ENCODE measurements around the gene PTCH2.

Gene PTCH2

DNA sequence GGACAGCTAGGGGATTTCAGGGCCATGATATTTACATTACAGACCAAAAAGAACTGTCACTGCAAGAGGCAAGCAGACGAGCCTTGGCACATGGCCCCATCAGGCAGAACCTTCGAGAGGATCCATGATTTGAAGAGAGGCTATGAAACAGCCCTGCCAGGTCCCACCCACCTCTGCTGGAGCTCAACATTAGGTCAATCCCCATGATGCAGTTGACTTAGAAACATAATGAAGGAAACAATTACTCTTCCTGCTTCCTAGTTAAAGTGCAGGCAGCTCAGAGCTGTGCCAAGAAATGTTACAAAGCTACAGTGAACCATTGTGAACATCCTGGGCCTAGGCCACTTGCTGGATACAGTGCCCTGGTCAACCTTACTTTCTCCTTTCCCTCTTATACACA is 41.7 kb upstream of the PTCH2 start:
- no peak overlapping the region for H3K4me3 ChIP-seq (ENCODE audit: low read length in 2 of 2)
- no peak overlapping the region for H2BK120ac ChIP-seq (ENCODE audit: low read depth, low read length)
- no peaks in the 10 kb centered on the region for H3K79me1 ChIP-seq (ENCODE audit: low read depth, low read length)
- no peaks in the 10 kb centered on the region for H3K4me1 ChIP-seq (ENCODE audit: control insufficient read depth in 2 of 2, insufficient read depth in 1 of 2, low read depth in 1 of 2, low read length in 2 of 2)
- H3K27ac ChIP-seq (replicated peaks; ENCODE audit: low read length), result no peak overlapping the region
- H3K18ac ChIP-seq (ENCODE audit: low read length), result no peak overlapping the region
- no peak overlapping the region for H2AFZ ChIP-seq (ENCODE audit: low read length)
- H3K27me3 ChIP-seq (ENCODE audit: control insufficient read depth in 3 of 3, insufficient read depth in 3 of 3, low read depth in 1 of 3, low read length in 3 of 3), result peaks cover 0 to 2% (median 0%) of the 10 kb centered on the region in 3 experiments
- no peak overlapping the region for H3K4me2 ChIP-seq (ENCODE audit: insufficient read depth, low read length, poor library complexity, severe bottlenecking)
- no peak overlapping the region for H2BK12ac ChIP-seq (ENCODE audit: low read length)
- no peak overlapping the region for H2BK5ac ChIP-seq (ENCODE audit: low read length)
- no peak for DNase-seq (ENCODE audit: low spot score)
- H3K4ac ChIP-seq (ENCODE audit: low read length), result no peak overlapping the region
- H4K91ac ChIP-seq (ENCODE audit: low read depth, low read length, poor library complexity), result no peak overlapping the region
- peaks cover 16 to 24% of the 10 kb centered on the region in 2 donors for H3K9me3 ChIP-seq (replicated peaks in 1 of 2; ENCODE audit: control insufficient read depth in 2 of 2, insufficient read depth in 1 of 2, low read depth in 1 of 2, low read length in 2 of 2)
- H3K23ac ChIP-seq (ENCODE audit: low read depth, low read length, poor library complexity), result no peak overlapping the region
- no CpG with 5 or more reads among the region's 2 CpGs for WGBS, 2 donors (ENCODE audit: extremely low coverage in 2 of 2, insufficient read length in 2 of 2, insufficient replicate concordance in 1 of 2)
- H4K8ac ChIP-seq (ENCODE audit: low read depth, low read length), result no peak overlapping the region
- H3K36me3 ChIP-seq (replicated peaks in 1 of 2; ENCODE audit: control insufficient read depth in 2 of 2, insufficient read depth in 2 of 2, low read length in 2 of 2), result peaks cover 5 to 22% of the 10 kb centered on the region in 2 donors
- no peak overlapping the region for H3K9ac ChIP-seq (ENCODE audit: low read depth, low read length, poor library complexity)
- no peak overlapping the region for H3K14ac ChIP-seq (ENCODE audit: low read length)
- no peak overlapping the region for H2AK5ac ChIP-seq (ENCODE audit: low read depth, low read length)
- H2BK15ac ChIP-seq (ENCODE audit: low read length), result no peak overlapping the region

DNA sequence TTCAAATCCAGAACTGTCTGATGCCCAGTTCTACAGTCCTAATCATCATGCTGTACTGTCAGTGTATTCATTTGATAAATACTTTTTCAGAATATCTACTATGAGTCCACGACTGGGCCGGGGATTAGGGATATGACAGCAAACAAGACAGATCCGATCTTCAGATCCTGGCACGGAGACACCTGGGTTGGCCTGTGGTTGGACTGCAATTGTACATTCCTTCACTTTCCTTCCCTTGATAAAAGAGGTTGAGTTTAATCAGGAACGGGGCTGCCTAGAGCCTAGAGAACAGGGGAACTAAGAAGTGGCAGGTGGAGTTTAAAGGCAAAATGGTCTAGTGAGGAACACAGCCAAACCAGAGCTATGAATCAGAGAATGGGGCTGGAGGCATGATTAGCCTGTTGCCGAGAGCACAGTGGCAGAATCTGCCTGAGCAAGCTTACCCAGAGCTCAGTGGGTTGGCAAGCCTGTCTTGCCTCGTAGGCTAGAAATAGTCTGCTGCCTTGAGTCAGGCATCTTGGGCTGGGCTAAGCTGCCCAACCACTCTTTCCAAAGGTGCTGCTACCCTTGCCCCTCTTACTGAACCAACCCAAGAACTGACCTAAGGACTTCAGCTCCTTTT is 38.1 kb upstream of the PTCH2 start:
- no peak overlapping the region for H2BK15ac ChIP-seq (ENCODE audit: low read length)
- H3K27me3 ChIP-seq (ENCODE audit: control insufficient read depth in 3 of 3, insufficient read depth in 3 of 3, low read depth in 1 of 3, low read length in 3 of 3), result no peaks in the 10 kb centered on the region
- no peak overlapping the region for H2BK12ac ChIP-seq (ENCODE audit: low read length)
- no peak overlapping the region for H2AFZ ChIP-seq (ENCODE audit: low read length)
- no CpG with 5 or more reads among the region's 7 CpGs for WGBS, 2 donors (ENCODE audit: extremely low coverage in 2 of 2, insufficient read length in 2 of 2, insufficient replicate concordance in 1 of 2)
- no peak for DNase-seq (ENCODE audit: low spot score)
- no peak overlapping the region for H4K91ac ChIP-seq (ENCODE audit: low read depth, low read length, poor library complexity)
- no peak overlapping the region for H4K8ac ChIP-seq (ENCODE audit: low read depth, low read length)
- no peak overlapping the region for H3K18ac ChIP-seq (ENCODE audit: low read length)
- H3K4me1 ChIP-seq (ENCODE audit: control insufficient read depth in 2 of 2, insufficient read depth in 1 of 2, low read depth in 1 of 2, low read length in 2 of 2), result peaks cover 0 to 3% of the 10 kb centered on the region in 2 donors
- no peak overlapping the region for H3K9ac ChIP-seq (ENCODE audit: low read depth, low read length, poor library complexity)
- no peak overlapping the region for H3K4me3 ChIP-seq (ENCODE audit: low read length in 2 of 2)
- H3K4me2 ChIP-seq (ENCODE audit: insufficient read depth, low read length, poor library complexity, severe bottlenecking), result no peak overlapping the region
- H2BK120ac ChIP-seq (ENCODE audit: low read depth, low read length), result no peak overlapping the region
- no peak overlapping the region for H3K27ac ChIP-seq (replicated peaks; ENCODE audit: low read length)
- H2AK5ac ChIP-seq (ENCODE audit: low read depth, low read length), result no peak overlapping the region
- peaks cover 0 to 33% of the 10 kb centered on the region in 2 donors for H3K36me3 ChIP-seq (replicated peaks in 1 of 2; ENCODE audit: control insufficient read depth in 2 of 2, insufficient read depth in 2 of 2, low read length in 2 of 2)
- H3K23ac ChIP-seq (ENCODE audit: low read depth, low read length, poor library complexity), result no peak overlapping the region
- H3K14ac ChIP-seq (ENCODE audit: low read length), result no peak overlapping the region
- no peak overlapping the region for H2BK5ac ChIP-seq (ENCODE audit: low read length)
- no peak overlapping the region for H3K4ac ChIP-seq (ENCODE audit: low read length)
- no peaks in the 10 kb centered on the region for H3K79me1 ChIP-seq (ENCODE audit: low read depth, low read length)
- peaks cover 6 to 10% of the 10 kb centered on the region in 2 donors for H3K9me3 ChIP-seq (replicated peaks in 1 of 2; ENCODE audit: control insufficient read depth in 2 of 2, insufficient read depth in 1 of 2, low read depth in 1 of 2, low read length in 2 of 2)

DNA sequence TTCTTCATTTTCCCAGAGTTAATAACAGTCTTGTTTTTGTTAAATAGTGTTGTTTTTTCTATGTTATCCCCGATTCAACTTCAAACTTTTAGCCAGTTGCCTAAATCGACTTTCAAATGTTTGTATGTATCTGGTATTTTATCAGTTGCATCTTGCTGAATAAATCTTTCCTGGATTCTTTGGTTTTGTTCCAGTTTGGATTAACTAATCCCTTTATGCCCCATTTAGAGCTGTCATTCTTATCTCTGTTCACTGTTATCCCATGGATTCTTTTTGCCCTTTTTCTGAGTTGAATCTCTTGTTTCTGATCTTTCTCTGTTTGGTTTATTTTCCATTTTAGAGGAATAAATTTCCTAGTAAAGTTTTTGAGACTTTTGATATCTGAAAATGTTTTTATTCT is 31.1 kb upstream of the PTCH2 start:
- no CpG with 5 or more reads among the region's 2 CpGs for WGBS, 2 donors (ENCODE audit: extremely low coverage in 2 of 2, insufficient read length in 2 of 2, insufficient replicate concordance in 1 of 2)
- Histone ChIP-seq H3K27me3 (ENCODE audit: control insufficient read depth in 3 of 3, insufficient read depth in 3 of 3, low read depth in 1 of 3, low read length in 3 of 3) (no peaks in the 10 kb centered on the region), H3K4me1 (ENCODE audit: control insufficient read depth in 2 of 2, insufficient read depth in 1 of 2, low read depth in 1 of 2, low read length in 2 of 2) (peaks cover 0 to 3% of the 10 kb centered on the region in 2 donors), H3K4me3 (ENCODE audit: low read length in 2 of 2) (no peak overlapping the region), H4K8ac (ENCODE audit: low read depth, low read length) (no peak overlapping the region), H3K9me3 (replicated peaks in 1 of 2; ENCODE audit: control insufficient read depth in 2 of 2, insufficient read depth in 1 of 2, low read depth in 1 of 2, low read length in 2 of 2) (no peaks in the 10 kb centered on the region), H3K14ac (ENCODE audit: low read length) (no peak overlapping the region), H3K4me2 (ENCODE audit: insufficient read depth, low read length, poor library complexity, severe bottlenecking) (no peak overlapping the region), H3K9ac (ENCODE audit: low read depth, low read length, poor library complexity) (no peak overlapping the region), H2AK5ac (ENCODE audit: low read depth, low read length) (no peak overlapping the region), H3K36me3 (replicated peaks in 1 of 2; ENCODE audit: control insufficient read depth in 2 of 2, insufficient read depth in 2 of 2, low read length in 2 of 2) (peaks cover 2 to 30% of the 10 kb centered on the region in 2 donors), H3K27ac (replicated peaks; ENCODE audit: low read length) (no peak overlapping the region), H3K4ac (ENCODE audit: low read length) (no peak overlapping the region), H3K79me1 (ENCODE audit: low read depth, low read length) (no peaks in the 10 kb centered on the region), H2BK12ac (ENCODE audit: low read length) (no peak overlapping the region), H2BK5ac (ENCODE audit: low read length) (no peak overlapping the region), H2BK15ac (ENCODE audit: low read length) (no peak overlapping the region), H3K23ac (ENCODE audit: low read depth, low read length, poor library complexity) (no peak overlapping the region), H3K18ac (ENCODE audit: low read length) (no peak overlapping the region), H2AFZ (ENCODE audit: low read length) (no peak overlapping the region), H2BK120ac (ENCODE audit: low read depth, low read length) (no peak overlapping the region), H4K91ac (ENCODE audit: low read depth, low read length, poor library complexity) (no peak overlapping the region)
- no peak for DNase-seq (ENCODE audit: low spot score)

DNA sequence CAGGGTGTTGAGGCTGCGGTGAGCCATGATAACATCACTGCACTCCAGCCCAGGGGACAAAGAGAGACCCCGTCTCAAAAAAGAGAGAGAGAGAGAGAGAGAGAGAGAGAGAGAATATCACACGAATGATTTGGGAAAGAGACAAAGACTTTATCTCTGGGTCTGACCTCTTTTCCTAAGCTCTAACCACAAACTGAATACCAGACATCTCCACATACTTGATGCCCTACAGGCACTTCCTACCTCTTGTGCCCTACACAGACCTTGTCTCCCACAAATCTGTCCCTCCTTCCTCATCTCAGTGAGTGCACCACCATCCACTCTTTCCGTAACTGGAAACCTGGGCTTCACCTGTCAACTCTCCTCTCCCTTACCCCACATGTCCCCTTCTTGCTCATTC is 27.0 kb upstream of the PTCH2 start:
- Histone ChIP-seq H3K79me1 (ENCODE audit: low read depth, low read length) (no peaks in the 10 kb centered on the region), H3K18ac (ENCODE audit: low read length) (no peak overlapping the region), H2BK5ac (ENCODE audit: low read length) (no peak overlapping the region), H3K14ac (ENCODE audit: low read length) (no peak overlapping the region), H3K4ac (ENCODE audit: low read length) (no peak overlapping the region), H3K4me3 (ENCODE audit: low read length in 2 of 2) (no peak overlapping the region), H4K91ac (ENCODE audit: low read depth, low read length, poor library complexity) (no peak overlapping the region), H3K27ac (replicated peaks; ENCODE audit: low read length) (no peak overlapping the region), H4K8ac (ENCODE audit: low read depth, low read length) (peak overlapping the region; percentile 3), H2AK5ac (ENCODE audit: low read depth, low read length) (no peak overlapping the region), H2BK12ac (ENCODE audit: low read length) (no peak overlapping the region), H3K27me3 (ENCODE audit: control insufficient read depth in 3 of 3, insufficient read depth in 3 of 3, low read depth in 1 of 3, low read length in 3 of 3) (no peaks in the 10 kb centered on the region), H2BK15ac (ENCODE audit: low read length) (no peak overlapping the region), H3K9ac (ENCODE audit: low read depth, low read length, poor library complexity) (no peak overlapping the region), H2AFZ (ENCODE audit: low read length) (no peak overlapping the region), H3K23ac (ENCODE audit: low read depth, low read length, poor library complexity) (no peak overlapping the region), H3K4me2 (ENCODE audit: insufficient read depth, low read length, poor library complexity, severe bottlenecking) (no peak overlapping the region), H2BK120ac (ENCODE audit: low read depth, low read length) (no peak overlapping the region), H3K9me3 (replicated peaks in 1 of 2; ENCODE audit: control insufficient read depth in 2 of 2, insufficient read depth in 1 of 2, low read depth in 1 of 2, low read length in 2 of 2) (no peaks in the 10 kb centered on the region), H3K36me3 (replicated peaks in 1 of 2; ENCODE audit: control insufficient read depth in 2 of 2, insufficient read depth in 2 of 2, low read length in 2 of 2) (peaks cover 6 to 27% of the 10 kb centered on the region in 2 donors), H3K4me1 (ENCODE audit: control insufficient read depth in 2 of 2, insufficient read depth in 1 of 2, low read depth in 1 of 2, low read length in 2 of 2) (no peaks in the 10 kb centered on the region)
- no CpG with 5 or more reads among the region's 4 CpGs for WGBS, 2 donors (ENCODE audit: extremely low coverage in 2 of 2, insufficient read length in 2 of 2, insufficient replicate concordance in 1 of 2)
- DNase-seq (ENCODE audit: low spot score), result no peak
